ENCODE measurements around the gene FGF19. TPM values are rescaled to one million over a fixed set of nuclear protein-coding genes. Genes with fewer than 3 reads are reported as not detected.

Gene FGF19
- total RNA-seq, 4 donors from 2014 or later = not detected

DNA sequence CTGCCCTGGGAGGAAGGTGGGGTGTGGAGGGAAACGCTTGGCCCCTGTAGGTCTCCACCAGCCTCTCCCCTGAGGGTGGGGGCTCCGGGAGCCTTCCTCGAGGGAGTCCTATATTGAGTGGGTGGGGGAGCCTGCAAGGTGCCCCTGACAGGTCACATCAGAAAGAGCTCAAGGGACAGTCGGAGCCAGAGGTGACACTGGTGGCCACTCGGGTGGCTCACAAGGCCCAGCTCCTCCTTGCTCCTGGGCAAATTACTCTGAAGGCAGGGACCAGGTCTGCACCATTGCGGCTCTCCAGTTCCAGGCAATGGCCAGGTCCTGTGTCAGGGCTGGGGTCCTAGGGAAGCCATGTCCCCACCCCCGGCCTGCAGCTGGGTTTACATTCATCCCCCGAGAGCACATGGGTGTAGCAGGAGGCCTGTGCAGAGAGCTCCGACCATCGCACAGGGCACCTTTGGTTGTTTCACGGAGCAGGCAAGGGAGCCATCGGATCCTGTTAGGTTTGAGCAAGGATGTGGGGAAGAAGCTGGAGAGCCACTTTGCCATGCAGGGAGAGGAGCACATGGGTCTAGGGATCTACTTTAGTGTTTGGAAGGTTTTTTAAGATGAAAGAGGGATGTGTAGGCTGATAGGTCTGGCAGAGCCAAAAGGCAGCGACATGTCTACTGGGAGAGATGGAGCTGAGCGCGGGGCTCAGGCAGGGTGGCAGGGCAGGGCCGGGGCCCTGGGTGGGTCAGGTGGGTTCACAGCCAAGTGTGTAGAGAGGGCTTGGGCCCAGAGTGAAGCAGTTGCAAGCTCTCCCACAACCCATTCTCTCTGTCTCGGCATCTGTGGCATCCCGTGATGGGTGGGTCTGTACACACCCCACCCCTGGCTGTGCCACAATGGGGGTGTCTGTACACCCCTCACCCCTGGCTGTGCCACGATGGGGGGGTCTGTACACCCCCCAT is 48.1 kb downstream of the FGF19 start:
- ATAC-seq (ENCODE audit: low FRiP score) (no peak), DNase-seq (ENCODE audit: low spot score) (no peak)
- TF ChIP-seq, protein P1, sequence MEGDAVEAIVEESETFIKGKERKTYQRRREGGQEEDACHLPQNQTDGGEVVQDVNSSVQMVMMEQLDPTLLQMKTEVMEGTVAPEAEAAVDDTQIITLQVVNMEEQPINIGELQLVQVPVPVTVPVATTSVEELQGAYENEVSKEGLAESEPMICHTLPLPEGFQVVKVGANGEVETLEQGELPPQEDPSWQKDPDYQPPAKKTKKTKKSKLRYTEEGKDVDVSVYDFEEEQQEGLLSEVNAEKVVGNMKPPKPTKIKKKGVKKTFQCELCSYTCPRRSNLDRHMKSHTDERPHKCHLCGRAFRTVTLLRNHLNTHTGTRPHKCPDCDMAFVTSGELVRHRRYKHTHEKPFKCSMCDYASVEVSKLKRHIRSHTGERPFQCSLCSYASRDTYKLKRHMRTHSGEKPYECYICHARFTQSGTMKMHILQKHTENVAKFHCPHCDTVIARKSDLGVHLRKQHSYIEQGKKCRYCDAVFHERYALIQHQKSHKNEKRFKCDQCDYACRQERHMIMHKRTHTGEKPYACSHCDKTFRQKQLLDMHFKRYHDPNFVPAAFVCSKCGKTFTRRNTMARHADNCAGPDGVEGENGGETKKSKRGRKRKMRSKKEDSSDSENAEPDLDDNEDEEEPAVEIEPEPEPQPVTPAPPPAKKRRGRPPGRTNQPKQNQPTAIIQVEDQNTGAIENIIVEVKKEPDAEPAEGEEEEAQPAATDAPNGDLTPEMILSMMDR (IDR thresholded peaks at IDR 0.05) = no peak

DNA sequence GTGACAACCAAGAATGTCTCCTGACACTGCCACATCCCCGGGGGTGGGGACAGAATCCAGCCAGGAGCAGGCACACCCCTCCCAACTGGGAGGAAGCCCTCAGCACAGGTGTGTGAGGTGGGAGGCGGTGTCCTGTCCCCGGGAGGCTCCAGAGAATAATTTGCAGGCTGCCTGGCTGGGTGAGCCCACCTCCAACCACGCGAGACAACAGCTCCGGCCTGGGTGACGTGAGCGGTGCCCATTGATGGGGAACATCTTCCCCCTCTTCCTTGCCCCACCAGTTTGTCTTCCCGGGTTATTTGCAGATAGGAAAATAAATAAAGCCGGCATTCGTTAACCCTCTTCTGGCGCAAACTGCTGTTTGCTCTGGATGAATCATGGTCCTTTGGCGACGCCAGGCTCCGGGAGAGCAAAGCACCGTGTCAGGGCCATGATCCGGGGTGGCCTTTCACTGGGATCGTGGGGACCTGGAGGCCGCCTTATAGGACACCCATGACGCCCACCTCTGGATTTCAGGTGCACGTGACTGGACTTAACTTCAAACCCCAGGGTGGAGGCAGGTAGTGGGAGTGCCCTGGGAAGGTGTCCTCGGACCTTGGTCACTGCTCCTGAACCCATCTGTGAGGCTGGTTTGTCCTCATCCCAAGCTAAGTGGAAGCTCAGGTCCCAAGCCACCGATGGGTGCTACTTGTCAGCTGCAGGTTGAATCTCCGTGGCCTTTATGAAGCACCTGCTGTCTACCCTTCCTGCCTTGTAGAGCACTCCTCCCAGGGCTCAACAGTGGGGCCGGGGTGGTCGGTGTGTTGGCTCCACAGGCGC is 49.0 kb downstream of the FGF19 start:
- TF ChIP-seq, protein P1 (IDR thresholded peaks at IDR 0.05) = no peak
- DNase-seq (ENCODE audit: low spot score) (no peak), ATAC-seq (ENCODE audit: low FRiP score) (no peak)

DNA sequence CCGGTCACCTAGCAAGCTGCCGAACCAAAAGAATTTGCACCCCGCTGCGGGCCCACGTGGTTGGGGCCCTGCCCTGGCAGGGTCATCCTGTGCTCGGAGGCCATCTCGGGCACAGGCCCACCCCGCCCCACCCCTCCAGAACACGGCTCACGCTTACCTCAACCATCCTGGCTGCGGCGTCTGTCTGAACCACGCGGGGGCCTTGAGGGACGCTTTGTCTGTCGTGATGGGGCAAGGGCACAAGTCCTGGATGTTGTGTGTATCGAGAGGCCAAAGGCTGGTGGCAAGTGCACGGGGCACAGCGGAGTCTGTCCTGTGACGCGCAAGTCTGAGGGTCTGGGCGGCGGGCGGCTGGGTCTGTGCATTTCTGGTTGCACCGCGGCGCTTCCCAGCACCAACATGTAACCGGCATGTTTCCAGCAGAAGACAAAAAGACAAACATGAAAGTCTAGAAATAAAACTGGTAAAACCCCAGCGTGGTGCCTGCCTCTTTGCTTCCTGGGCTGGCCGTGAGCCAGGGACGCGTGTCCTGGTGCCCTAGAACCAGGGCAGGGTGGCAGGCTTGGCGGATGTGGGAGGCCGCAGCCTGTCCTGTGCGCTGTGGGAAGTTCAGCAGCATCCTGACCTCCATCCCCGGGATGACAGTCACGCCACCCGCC is 49.7 kb downstream of the FGF19 start:
- DNase-seq (ENCODE audit: low spot score) = no peak
- TF ChIP-seq, protein P1 (IDR thresholded peaks at IDR 0.05) = no peak
- ATAC-seq (ENCODE audit: low FRiP score) = no peak

DNA sequence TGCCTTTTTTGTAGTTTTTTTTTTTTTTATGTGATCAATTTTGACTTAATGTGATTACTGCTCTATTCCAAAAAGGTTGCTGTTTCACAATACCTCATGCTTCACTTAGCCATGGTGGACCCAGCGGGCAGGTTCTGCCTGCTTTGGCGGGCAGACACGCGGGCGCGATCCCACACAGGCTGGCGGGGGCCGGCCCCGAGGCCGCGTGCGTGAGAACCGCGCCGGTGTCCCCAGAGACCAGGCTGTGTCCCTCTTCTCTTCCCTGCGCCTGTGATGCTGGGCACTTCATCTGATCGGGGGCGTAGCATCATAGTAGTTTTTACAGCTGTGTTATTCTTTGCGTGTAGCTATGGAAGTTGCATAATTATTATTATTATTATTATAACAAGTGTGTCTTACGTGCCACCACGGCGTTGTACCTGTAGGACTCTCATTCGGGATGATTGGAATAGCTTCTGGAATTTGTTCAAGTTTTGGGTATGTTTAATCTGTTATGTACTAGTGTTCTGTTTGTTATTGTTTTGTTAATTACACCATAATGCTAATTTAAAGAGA is 50.3 kb downstream of the FGF19 start:
- DNase-seq (ENCODE audit: low spot score) = no peak
- TF ChIP-seq, protein P1 (IDR thresholded peaks at IDR 0.05) = no peak
- ATAC-seq (ENCODE audit: low FRiP score) = no peak

DNA sequence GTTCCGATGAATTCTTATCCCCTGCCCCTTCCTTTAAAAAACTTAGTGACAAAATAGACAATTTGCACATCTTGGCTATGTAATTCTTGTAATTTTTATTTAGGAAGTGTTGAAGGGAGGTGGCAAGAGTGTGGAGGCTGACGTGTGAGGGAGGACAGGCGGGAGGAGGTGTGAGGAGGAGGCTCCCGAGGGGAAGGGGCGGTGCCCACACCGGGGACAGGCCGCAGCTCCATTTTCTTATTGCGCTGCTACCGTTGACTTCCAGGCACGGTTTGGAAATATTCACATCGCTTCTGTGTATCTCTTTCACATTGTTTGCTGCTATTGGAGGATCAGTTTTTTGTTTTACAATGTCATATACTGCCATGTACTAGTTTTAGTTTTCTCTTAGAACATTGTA is 50.8 kb downstream of the FGF19 start:
- ATAC-seq (ENCODE audit: low FRiP score) (no peak), DNase-seq (ENCODE audit: low spot score) (no peak)
- TF ChIP-seq, protein P1 (IDR thresholded peaks at IDR 0.05) = no peak

DNA sequence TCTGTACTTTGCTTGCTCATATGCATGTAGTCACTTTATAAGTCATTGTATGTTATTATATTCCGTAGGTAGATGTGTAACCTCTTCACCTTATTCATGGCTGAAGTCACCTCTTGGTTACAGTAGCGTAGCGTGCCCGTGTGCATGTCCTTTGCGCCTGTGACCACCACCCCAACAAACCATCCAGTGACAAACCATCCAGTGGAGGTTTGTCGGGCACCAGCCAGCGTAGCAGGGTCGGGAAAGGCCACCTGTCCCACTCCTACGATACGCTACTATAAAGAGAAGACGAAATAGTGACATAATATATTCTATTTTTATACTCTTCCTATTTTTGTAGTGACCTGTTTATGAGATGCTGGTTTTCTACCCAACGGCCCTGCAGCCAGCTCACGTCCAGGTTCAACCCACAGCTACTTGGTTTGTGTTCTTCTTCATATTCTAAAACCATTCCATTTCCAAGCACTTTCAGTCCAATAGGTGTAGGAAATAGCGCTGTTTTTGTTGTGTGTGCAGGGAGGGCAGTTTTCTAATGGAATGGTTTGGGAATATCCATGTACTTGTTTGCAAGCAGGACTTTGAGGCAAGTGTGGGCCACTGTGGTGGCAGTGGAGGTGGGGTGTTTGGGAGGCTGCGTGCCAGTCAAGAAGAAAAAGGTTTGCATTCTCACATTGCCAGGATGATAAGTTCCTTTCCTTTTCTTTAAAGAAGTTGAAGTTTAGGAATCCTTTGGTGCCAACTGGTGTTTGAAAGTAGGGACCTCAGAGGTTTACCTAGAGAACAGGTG is 51.8 kb downstream of the FGF19 start:
- DNase-seq (ENCODE audit: low spot score) (no peak), ATAC-seq (ENCODE audit: low FRiP score) (no peak)
- TF ChIP-seq, protein P1 (IDR thresholded peaks at IDR 0.05) = no peak
